Heart right ventricle (tissue), 16 donors: ENCODE results near the gene SWAP70. TPM values are rescaled to one million over a fixed set of nuclear protein-coding genes. Genes with fewer than 3 reads are reported as not detected.

Experiments used
- ATAC-seq, 8 donors: fragments of 200-7000 bp; cut with Tn5 transposase; one replicate each; pipeline ENCODE4 v1.9.1; 2020; ENCODE audit warnings: mild to moderate bottlenecking in 8 of 8, moderate library complexity in 8 of 8, moderate number of reproducible peaks in 1 of 8
- DNase-seq, 2 donors: peaks; one replicate each; pipeline ENCODE4 v3.0.0-alpha.2; 2020
- H3K27ac ChIP-seq, 10 donors: fragments of 200-600 bp; sonication (generic) in 2 of 10; one replicate each; pipeline versions ENCODE4 v1.5.0 to v1.8.0; 2020 to 2022; ENCODE audit warnings: mild to moderate bottlenecking in 3 of 10
- H3K27me3 ChIP-seq, 7 donors: fragments of 200-600 bp; one replicate each; pipeline ENCODE4 v1.8.0; 2021 to 2022; ENCODE audit warnings: mild to moderate bottlenecking in 2 of 7
- H3K36me3 ChIP-seq, 9 donors: fragments of 200-600 bp; sonication (generic) in 1 of 9; one replicate each; pipeline versions ENCODE4 v1.5.0 to v1.8.0; 2020 to 2022; ENCODE audit warnings: mild to moderate bottlenecking in 2 of 9
- H3K4me1 ChIP-seq, 9 donors: fragments of 200-600 bp; sonication (generic) in 1 of 9; one replicate each; pipeline versions ENCODE4 v1.5.0 to v1.8.0; 2020 to 2022; ENCODE audit warnings: mild to moderate bottlenecking in 4 of 9
- H3K4me3 ChIP-seq, 10 donors: fragments of 200-600 bp; sonication (generic) in 2 of 10; one replicate each; pipeline versions ENCODE4 v1.5.0 to v1.8.0; 2020 to 2022; ENCODE audit warnings: mild to moderate bottlenecking in 7 of 10, moderate library complexity in 2 of 10
- H3K9me3 ChIP-seq, 11 donors: fragments of 200-600 bp in 10 of 11; sonication (generic) in 2 of 11; one replicate each; pipeline versions ENCODE4 v1.5.0 to v1.8.0; 2013 to 2022; ENCODE audit warnings: mild to moderate bottlenecking in 2 of 11, control low read depth in 1 of 11, moderate library complexity in 1 of 11
- CTCF ChIP-seq, 9 donors: fragments of 200-600 bp; sonication (generic) in 2 of 9; IDR thresholded peaks; one replicate each; pipeline versions ENCODE4 v1.5.0 to v1.8.0; 2021 to 2022; ENCODE audit warnings: antibody characterized with exemption in 9 of 9, mild to moderate bottlenecking in 5 of 9, moderate library complexity in 1 of 9
- WGBS, 2 donors: extraction: QIAGEN DNeasy Blood & Tissue Kit; methylation state at CpG; one replicate each; pipeline ENCODE4 v1.1.7; 2013; ENCODE audit warnings: inconsistent platforms in 1 of 2; 5-methylcytosine and 5-hydroxymethylcytosine counted together
- intact Hi-C, 10 donors: fragments of 100-400 bp; cut with DNase I; formaldehyde crosslinking; loops; one replicate each; pipeline versions ENCODE4 v1.11.1 to v1.14.2; 2022
- polyA plus RNA-seq, 2 donors: library from polyadenylated mRNA; stranded (reverse); fragments of 200-250 nt; gene quantifications; one replicate each; pipeline ENCODE4 v1.2.3, GENCODE V29; 2013
- total RNA-seq, 10 donors: library from RNA; stranded (reverse); fragmentation: NEBNext Ultra II Directional in 3 of 10; extraction: Animal tissue kit (Norgen Biotek cat#: 25700) in 3 of 10; gene quantifications; one replicate each; pipeline versions ENCODE4 v1.2.1 to v1.2.4, GENCODE V29; 2021 to 2023
- donor health status: Arrhythmogenic right ventricular cardiomyopathy.
- donor health status: ischemic (EF 13 %, LVEDD 7.1; RV severe dilation, severe dysfunction).
- donor health status: healthy with polysubstance abuse.
- donor health status: DM: no; HTN: yes; CAD: no.
- donor health status: DM: no; HTN: no; CAD: no.
- donor health status: ischemic (EF 25% LVEDD 6.9; RV normal size, moderate dysfunction).
- donor health status: ischemic (EF 25% LVEDD 5.7; RV mildly dilated, moderate dysfunction).
- donor health status: healthy.
- donor health status: DM: yes; HTN: yes; CAD: no.
- donor health status: Ischemic cardiomyopathy.
- donor health status: ischemic (EF 35%, LVEDD 5.7; RV mildly dilated, moderate dysfunction).
- donor health status: nonischemic (EF 11% LVEDD 7.7; RV severe dilation, severe dysfunction).
- donor health status: DM: yes; HTN: yes; CAD: no.
- donor health status: PGD.
- donor health status: ischemic (EF 29% LVEDD 5.4; RV normal size, mild dysfunction).
- donor health status: nonischemic (EF 23%, LVEDD 6.1; RV moderate dilation, normal function).

The SWAP70 gene
- total and polyA plus RNA-seq, 12 donors: 7.8 to 33.4 (median 19.6) TPM

- Histone ChIP-seq H3K4me3 (no peak overlapping the region), H3K36me3 (no peaks in the 10 kb centered on the region), H3K27me3 (no peaks in the 10 kb centered on the region), H3K4me1 (peaks cover 0 to 14% (median 8%) of the 10 kb centered on the region in 9 donors), H3K9me3 (peaks cover 0 to 7% (median 0%) of the 10 kb centered on the region in 11 donors), H3K27ac (no peak overlapping the region)
- intact Hi-C loops: no loop called here
- ATAC-seq (no peak), DNase-seq (no peak)
- no peak for TF ChIP-seq CTCF (IDR thresholded peaks at IDR 0.05)
These were observed 7.0 kb upstream of the SWAP70 start for GRCh38 chr11:9656864-9657263.

GRCh38 chr11:9657531-9657930 lies 6.3 kb upstream of the SWAP70 start:
- TF ChIP-seq CTCF (IDR thresholded peaks at IDR 0.05): no peak
- H3K4me1 ChIP-seq: peaks cover 0 to 14% (median 6%) of the 10 kb centered on the region in 9 donors
- H3K36me3 ChIP-seq: no peaks in the 10 kb centered on the region
- intact Hi-C loops: no loop called here
- no peak overlapping the region for H3K4me3 ChIP-seq
- peaks cover 0 to 7% (median 0%) of the 10 kb centered on the region in 11 donors for H3K9me3 ChIP-seq
- 87 to 88% methylated on average over 6 of the region's 6 CpGs for WGBS, 2 donors
- no peak for DNase-seq
- no peaks in the 10 kb centered on the region for H3K27me3 ChIP-seq
- ATAC-seq: no peak
- H3K27ac ChIP-seq: no peak overlapping the region

GRCh38 chr11:9660886-9661285 lies 3.0 kb upstream of the SWAP70 start:
- Histone ChIP-seq H3K36me3 (no peaks in the 10 kb centered on the region), H3K4me3 (no peak overlapping the region), H3K4me1 (peaks cover 0 to 33% (median 11%) of the 10 kb centered on the region in 9 donors), H3K9me3 (peaks cover 0 to 14% (median 6%) of the 10 kb centered on the region in 11 donors), H3K27ac (peak overlapping the region in 1 of 10 donors; percentile 95), H3K27me3 (no peaks in the 10 kb centered on the region)
- DNase-seq (no peak), ATAC-seq (no peak)
- no peak for TF ChIP-seq CTCF (IDR thresholded peaks at IDR 0.05)
- intact Hi-C loops: loop anchor here in 4 of 10 donors (5.0 to 10.0 kb wide), 4 partner anchors 44 to 84 kb away; no protein-coding TSS in a partner anchor
- WGBS, 2 donors: 94 to 100% methylated on average over 3 of the region's 3 CpGs

- intact Hi-C loops: loop anchor here in 5 of 10 donors (2.0 to 10.0 kb wide), 5 partner anchors 45 to 83 kb away; no protein-coding TSS in a partner anchor
- peak overlapping the region in 4 of 10 donors; percentile 14 to 96 (median 94) for H3K27ac ChIP-seq
- H3K9me3 ChIP-seq: peaks cover 0 to 22% (median 11%) of the 10 kb centered on the region in 11 donors
- peaks cover 0 to 36% (median 6%) of the 10 kb centered on the region in 9 donors for H3K4me1 ChIP-seq
- no peak for DNase-seq
- H3K27me3 ChIP-seq: no peaks in the 10 kb centered on the region
- ATAC-seq: peak in 2 of 8 donors; percentile 15 to 27
- H3K4me3 ChIP-seq: no peak overlapping the region
- WGBS, 2 donors: 80% methylated on average over 3 of the region's 3 CpGs
- H3K36me3 ChIP-seq: peaks cover 0 to 10% (median 0%) of the 10 kb centered on the region in 9 donors
- TF ChIP-seq CTCF (IDR thresholded peaks at IDR 0.05): no peak
These were observed 1.6 kb upstream of the SWAP70 start for GRCh38 chr11:9662273-9662672.
